Stimulated activated effector memory CD8-positive, alpha-beta T cell treated with anti-CD3 and anti-CD28 coated beads, Interleukin-12 subunit alpha, Interleukin-12 subunit beta, amount 100 ng/mL, for 72 hours (primary cell): ENCODE measurements around the gene PHLPP1.

Source experiments
- ATAC-seq: fragments of 150-1000 bp; cut with Tn5 transposase; 2 replicates; pipeline ENCODE4 v1.10.0; 2021
- DNase-seq, 2 donors: peaks; one replicate each; pipeline ENCODE4 v3.0.0; 2021 to 2022; ENCODE audit warnings: low spot score in 2 of 2
- H3K27ac Mint-ChIP-seq: one replicate; pipeline ENCODE4 v1.8.0; 2022; ENCODE audit warnings: mild to moderate bottlenecking, mixed read lengths
- H3K36me3 Mint-ChIP-seq: one replicate; pipeline ENCODE4 v1.8.0; 2022; ENCODE audit warnings: mild to moderate bottlenecking, mixed read lengths
- H3K4me1 Mint-ChIP-seq: one replicate; pipeline ENCODE4 v1.8.0; 2022; ENCODE audit warnings: mixed read lengths
- H3K4me3 Mint-ChIP-seq: one replicate; pipeline ENCODE4 v1.8.0; 2022; ENCODE audit warnings: mild to moderate bottlenecking, mixed read lengths
- H3K9me3 Mint-ChIP-seq: one replicate; pipeline ENCODE4 v1.8.0; 2022; ENCODE audit warnings: mixed read lengths

PHLPP1 gene

GRCh38 chr18:62979900-62980299, 264.6 kb downstream of the PHLPP1 start:
- H3K36me3 Mint-ChIP-seq = peaks cover 6% of the 10 kb centered on the region
- peaks cover 8% of the 10 kb centered on the region for H3K4me1 Mint-ChIP-seq
- no peak overlapping the region for H3K27ac Mint-ChIP-seq
- no peak for DNase-seq
- H3K9me3 Mint-ChIP-seq = no peaks in the 10 kb centered on the region
- H3K4me3 Mint-ChIP-seq = no peak overlapping the region
- ATAC-seq = no peak

DNA sequence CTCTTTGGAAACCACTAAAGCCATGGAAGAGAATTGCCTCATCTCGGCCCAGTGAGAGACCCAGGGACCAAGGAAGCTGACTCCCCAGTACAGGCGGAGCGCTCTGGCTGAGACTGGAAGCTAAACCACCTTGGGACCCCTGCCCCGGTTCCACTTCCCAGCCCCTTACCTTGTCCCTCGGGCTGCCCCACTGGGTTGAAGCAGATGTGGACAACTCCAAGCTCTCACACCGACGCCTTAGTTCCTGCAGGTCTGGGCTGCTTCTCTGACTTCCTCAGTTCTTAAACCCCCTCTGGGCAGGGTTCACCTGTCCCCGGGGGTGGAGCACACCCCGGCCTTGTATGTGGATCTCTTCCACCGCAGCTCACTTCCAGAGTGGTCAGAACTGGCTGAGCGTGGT, 266.2 kb downstream of the PHLPP1 start:
- Mint-ChIP-seq H3K36me3 (no peaks in the 10 kb centered on the region), H3K4me3 (no peak overlapping the region), H3K27ac (no peak overlapping the region), H3K4me1 (peaks cover 8% of the 10 kb centered on the region), H3K9me3 (no peaks in the 10 kb centered on the region)
- no peak for DNase-seq
- ATAC-seq = no peak

DNA sequence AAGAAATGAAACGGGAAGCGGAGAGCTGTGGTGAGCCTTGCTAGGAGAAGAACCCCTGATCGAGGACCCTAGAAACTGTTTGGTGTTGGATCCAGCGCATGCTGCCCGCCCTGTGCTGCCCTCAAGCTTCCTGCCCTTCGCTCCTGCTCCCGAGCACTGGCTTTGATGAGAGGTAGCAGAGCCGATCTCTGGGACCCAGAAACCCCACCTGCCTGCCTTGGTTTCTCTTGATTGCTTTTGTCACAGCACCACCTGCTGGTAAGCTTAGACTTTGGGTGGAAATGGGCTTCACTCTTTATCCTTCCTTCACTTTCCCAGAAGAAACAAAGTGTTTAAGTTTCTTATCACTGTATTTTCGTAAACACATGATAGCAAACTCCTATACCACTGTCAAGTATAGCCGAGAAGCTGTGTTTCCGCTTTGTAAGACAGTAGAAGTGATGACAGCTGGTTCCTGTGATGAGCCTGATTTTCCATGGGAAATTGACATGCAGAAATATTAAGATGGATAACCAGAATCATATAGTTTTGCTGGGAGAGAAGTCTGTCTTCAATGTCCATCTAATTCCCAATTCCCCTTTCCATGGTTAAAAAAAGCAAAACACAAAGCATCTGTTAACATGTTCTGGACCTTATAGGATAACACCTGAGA, 267.4 kb downstream of the PHLPP1 start:
- peaks cover 8% of the 10 kb centered on the region for H3K4me1 Mint-ChIP-seq
- H3K4me3 Mint-ChIP-seq = no peak overlapping the region
- ATAC-seq = peak; percentile 65
- H3K27ac Mint-ChIP-seq = no peak overlapping the region
- H3K36me3 Mint-ChIP-seq = no peaks in the 10 kb centered on the region
- peak; percentile 31 to 78 for DNase-seq
- no peaks in the 10 kb centered on the region for H3K9me3 Mint-ChIP-seq

GRCh38 chr18:62984656-62985315, 269.4 kb downstream of the PHLPP1 start:
- no peak for DNase-seq
- Mint-ChIP-seq H3K4me3 (no peak overlapping the region), H3K27ac (no peak overlapping the region), H3K36me3 (no peaks in the 10 kb centered on the region), H3K4me1 (peaks cover 8% of the 10 kb centered on the region), H3K9me3 (no peaks in the 10 kb centered on the region)
- ATAC-seq = no peak

DNA sequence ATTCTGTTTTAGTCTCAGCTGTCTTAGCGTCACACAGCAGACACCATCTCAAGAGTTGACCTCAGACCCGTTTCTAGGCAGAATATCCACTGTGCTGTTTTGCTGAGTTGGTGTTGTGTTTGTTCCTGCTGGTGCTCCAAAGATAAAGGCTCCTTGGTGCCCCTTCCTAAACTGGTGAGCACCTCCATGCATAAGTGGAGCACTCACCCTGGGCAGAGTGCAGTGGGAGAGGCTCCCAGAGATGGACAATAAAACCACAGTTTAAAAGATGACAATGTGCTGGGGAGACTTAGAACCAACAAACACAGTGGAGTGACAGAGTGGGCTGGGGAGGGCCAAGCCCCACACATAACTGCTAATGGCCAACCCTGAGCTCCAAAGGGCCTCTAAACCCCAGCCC, 271.1 kb downstream of the PHLPP1 start:
- peak; percentile 25 for ATAC-seq
- H3K27ac Mint-ChIP-seq = no peak overlapping the region
- no peaks in the 10 kb centered on the region for H3K9me3 Mint-ChIP-seq
- DNase-seq = no peak
- H3K36me3 Mint-ChIP-seq = no peaks in the 10 kb centered on the region
- peaks cover 8% of the 10 kb centered on the region for H3K4me1 Mint-ChIP-seq
- no peak overlapping the region for H3K4me3 Mint-ChIP-seq

GRCh38 chr18:62987055-62987830, 271.9 kb downstream of the PHLPP1 start:
- Mint-ChIP-seq H3K36me3 (no peaks in the 10 kb centered on the region), H3K4me3 (no peak overlapping the region), H3K9me3 (no peaks in the 10 kb centered on the region), H3K27ac (no peak overlapping the region), H3K4me1 (peaks cover 6% of the 10 kb centered on the region)
- DNase-seq = no peak
- ATAC-seq = no peak

DNA sequence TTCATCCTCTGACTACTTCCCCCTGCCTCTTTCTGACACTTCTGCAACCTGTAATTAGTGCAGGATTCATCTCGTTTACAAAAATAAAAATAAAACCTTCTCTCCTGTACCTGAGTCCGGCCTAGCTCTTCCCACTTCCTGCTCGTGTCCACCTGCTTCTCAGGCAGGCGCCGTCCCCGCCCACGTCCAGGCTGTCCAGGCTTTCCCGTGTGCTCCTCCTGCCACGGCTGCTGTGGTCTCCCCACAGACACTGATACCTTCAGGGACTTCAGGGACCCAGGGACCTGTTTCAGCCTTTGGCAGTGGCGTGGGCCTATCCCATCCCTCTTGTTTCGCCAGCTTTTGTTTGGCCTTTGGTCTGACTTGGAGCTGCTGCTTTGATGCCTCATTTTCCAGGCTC, 272.5 kb downstream of the PHLPP1 start:
- DNase-seq (no peak), ATAC-seq (no peak)
- H3K4me3 Mint-ChIP-seq = no peak overlapping the region
- H3K4me1 Mint-ChIP-seq = peaks cover under 1% of the 10 kb centered on the region
- no peaks in the 10 kb centered on the region for H3K9me3 Mint-ChIP-seq
- no peaks in the 10 kb centered on the region for H3K36me3 Mint-ChIP-seq
- no peak overlapping the region for H3K27ac Mint-ChIP-seq

GRCh38 chr18:62988471-62988870, 273.1 kb downstream of the PHLPP1 start:
- DNase-seq (no peak), ATAC-seq (no peak)
- Mint-ChIP-seq H3K9me3 (no peaks in the 10 kb centered on the region), H3K4me1 (no peaks in the 10 kb centered on the region), H3K36me3 (no peaks in the 10 kb centered on the region), H3K4me3 (no peak overlapping the region), H3K27ac (no peak overlapping the region)

- DNase-seq (no peak), ATAC-seq (no peak)
- Mint-ChIP-seq H3K27ac (no peak overlapping the region), H3K4me1 (no peaks in the 10 kb centered on the region), H3K9me3 (no peaks in the 10 kb centered on the region), H3K36me3 (no peaks in the 10 kb centered on the region), H3K4me3 (no peak overlapping the region)
Measured at GRCh38 chr18:62989195-62989594, 273.9 kb downstream of the PHLPP1 start.

GRCh38 chr18:62990653-62991052, 275.3 kb downstream of the PHLPP1 start:
- no peaks in the 10 kb centered on the region for H3K9me3 Mint-ChIP-seq
- ATAC-seq (no peak), DNase-seq (no peak)
- H3K4me3 Mint-ChIP-seq = no peak overlapping the region
- H3K36me3 Mint-ChIP-seq = no peaks in the 10 kb centered on the region
- no peak overlapping the region for H3K27ac Mint-ChIP-seq
- no peaks in the 10 kb centered on the region for H3K4me1 Mint-ChIP-seq

DNA sequence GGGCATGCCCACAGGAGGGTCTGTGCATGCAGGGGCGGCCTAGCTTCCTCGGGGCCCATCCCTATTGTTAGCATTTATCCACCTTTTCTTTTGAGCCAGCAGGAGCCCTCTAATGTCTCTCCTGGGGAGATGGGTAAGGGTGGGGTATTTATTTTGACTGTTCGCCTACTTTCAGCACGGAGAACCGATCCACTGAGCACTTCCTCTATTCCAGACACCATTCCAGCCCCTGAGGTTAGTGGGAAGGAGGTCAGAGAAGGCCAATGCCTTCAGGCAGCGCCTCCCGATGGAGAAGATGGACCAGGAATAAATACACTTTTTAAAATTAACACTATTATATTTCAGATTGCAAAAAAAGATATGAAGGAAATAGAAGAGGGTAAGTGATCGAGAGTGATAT, 276.0 kb downstream of the PHLPP1 start:
- ATAC-seq = no peak
- no peak for DNase-seq
- no peak overlapping the region for H3K27ac Mint-ChIP-seq
- no peaks in the 10 kb centered on the region for H3K9me3 Mint-ChIP-seq
- no peak overlapping the region for H3K4me3 Mint-ChIP-seq
- H3K4me1 Mint-ChIP-seq = no peaks in the 10 kb centered on the region
- H3K36me3 Mint-ChIP-seq = no peaks in the 10 kb centered on the region

GRCh38 chr18:62991959-62992358, 276.6 kb downstream of the PHLPP1 start:
- Mint-ChIP-seq H3K36me3 (no peaks in the 10 kb centered on the region), H3K4me3 (no peak overlapping the region), H3K4me1 (no peaks in the 10 kb centered on the region), H3K9me3 (no peaks in the 10 kb centered on the region), H3K27ac (no peak overlapping the region)
- no peak for DNase-seq
- no peak for ATAC-seq

GRCh38 chr18:62992877-62993365, 277.6 kb downstream of the PHLPP1 start:
- H3K4me3 Mint-ChIP-seq = no peak overlapping the region
- no peaks in the 10 kb centered on the region for H3K36me3 Mint-ChIP-seq
- ATAC-seq = no peak
- H3K9me3 Mint-ChIP-seq = no peaks in the 10 kb centered on the region
- H3K27ac Mint-ChIP-seq = no peak overlapping the region
- DNase-seq = no peak
- no peaks in the 10 kb centered on the region for H3K4me1 Mint-ChIP-seq

GRCh38 chr18:62996566-62996965, 281.2 kb downstream of the PHLPP1 start:
- H3K36me3 Mint-ChIP-seq = peaks cover 4% of the 10 kb centered on the region
- H3K27ac Mint-ChIP-seq = no peak overlapping the region
- no peaks in the 10 kb centered on the region for H3K4me1 Mint-ChIP-seq
- H3K9me3 Mint-ChIP-seq = no peaks in the 10 kb centered on the region
- DNase-seq (no peak), ATAC-seq (no peak)
- H3K4me3 Mint-ChIP-seq = no peak overlapping the region

DNA sequence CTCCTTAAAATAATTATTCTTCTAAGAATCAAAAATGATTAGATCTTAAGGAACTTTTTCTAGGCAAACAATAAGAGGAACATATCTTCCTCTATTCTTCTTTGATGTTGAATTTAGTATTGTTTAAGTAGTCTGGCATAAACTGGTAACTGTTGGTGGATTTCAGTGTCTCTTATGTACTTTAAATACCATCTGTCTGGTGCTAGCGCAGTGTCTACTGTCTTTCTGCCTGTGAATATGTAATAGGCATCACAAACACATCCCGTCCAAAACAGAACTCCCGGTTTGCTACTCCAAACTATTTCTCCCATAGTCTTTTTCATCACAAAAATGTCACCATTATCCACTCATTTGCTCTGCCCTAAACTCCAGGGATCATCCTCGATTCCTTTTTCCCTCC, 281.7 kb downstream of the PHLPP1 start:
- Mint-ChIP-seq H3K27ac (no peak overlapping the region), H3K4me1 (peaks cover 2% of the 10 kb centered on the region), H3K4me3 (no peak overlapping the region), H3K9me3 (no peaks in the 10 kb centered on the region), H3K36me3 (peaks cover 4% of the 10 kb centered on the region)
- DNase-seq (no peak), ATAC-seq (no peak)

- Mint-ChIP-seq H3K4me1 (peaks cover 10% of the 10 kb centered on the region), H3K9me3 (no peaks in the 10 kb centered on the region), H3K27ac (no peak overlapping the region), H3K4me3 (no peak overlapping the region), H3K36me3 (peaks cover 4% of the 10 kb centered on the region)
- ATAC-seq (no peak), DNase-seq (no peak)
Measured at GRCh38 chr18:62998443-62998842, 283.1 kb downstream of the PHLPP1 start.
